HepG2 (cell line): ENCODE results near the gene ITK. TPM values are rescaled to one million over a fixed set of nuclear protein-coding genes. Genes with fewer than 3 reads are reported as not detected.

Source experiments
- ASH2L ChIP-seq: fragments of 300-600, 200-600 bp; sonication (generic); IDR thresholded peaks from 2 replicates; pipeline ENCODE4 v1.7.0; 2017; ENCODE audit warnings: low read depth, mild to moderate bottlenecking, moderate library complexity, mixed read lengths, low read length; ENCODE audit not compliant: insufficient read length
- BCL6 ChIP-seq: IDR thresholded peaks from 2 replicates; pipeline ENCODE4 v1.6.1; 2016; ENCODE audit warnings: missing genetic modification reagents, missing compliant biosample characterization
- CEBPB ChIP-seq: IDR thresholded peaks from 2 replicates; pipeline ENCODE4 v1.6.1; 2011; ENCODE audit warnings: low read depth, low read length, improper control_type of control experiment, borderline replicate concordance
- ELF3 ChIP-seq: IDR thresholded peaks from 2 replicates; pipeline ENCODE4 v1.6.1; 2016; ENCODE audit warnings: missing genetic modification reagents, missing compliant biosample characterization
- HHEX ChIP-seq: IDR thresholded peaks from 2 replicates; pipeline ENCODE4 v1.6.1; 2016; ENCODE audit warnings: control low read depth
- HMG20A ChIP-seq: IDR thresholded peaks from 2 replicates; pipeline ENCODE4 v1.6.1; 2016; ENCODE audit warnings: borderline replicate concordance
- KDM2A ChIP-seq: sonication (generic); formaldehyde crosslinking; IDR thresholded peaks from 2 replicates; pipeline ENCODE4 v1.4.0; 2020; ENCODE audit warnings: low read depth, missing genetic modification reagents, borderline replicate concordance
- KDM6A ChIP-seq: IDR thresholded peaks from 2 replicates; pipeline ENCODE4 v1.6.1; 2016; ENCODE audit warnings: low read depth
- MED1 ChIP-seq: sonication (generic); formaldehyde crosslinking; IDR thresholded peaks from 2 replicates; pipeline ENCODE4 v1.4.0; 2020; ENCODE audit warnings: missing genetic modification reagents
- MIER3 ChIP-seq: IDR thresholded peaks from 2 replicates; pipeline ENCODE4 v1.6.1; 2016; ENCODE audit warnings: missing compliant biosample characterization, borderline replicate concordance
- SP5 ChIP-seq: IDR thresholded peaks from 2 replicates; pipeline ENCODE4 v1.6.1; 2016; ENCODE audit warnings: low read depth, borderline replicate concordance
- TARDBP ChIP-seq: sonication (generic); formaldehyde crosslinking; IDR thresholded peaks from 2 replicates; pipeline ENCODE4 v1.8.0; 2022; ENCODE audit warnings: mild to moderate bottlenecking, missing genetic modification reagents
- YY1 ChIP-seq: IDR thresholded peaks from 2 replicates; pipeline ENCODE4 v1.6.1; 2011; ENCODE audit warnings: low read length, low read depth, moderate library complexity, mild to moderate bottlenecking; ENCODE audit not compliant: insufficient read depth, insufficient replicate concordance
- ZFP82 ChIP-seq: sonication (generic); formaldehyde crosslinking; IDR thresholded peaks from 2 replicates; pipeline ENCODE4 v1.5.1; 2020; ENCODE audit warnings: mild to moderate bottlenecking, missing genetic modification reagents, borderline replicate concordance
- ZNF333 ChIP-seq: sonication (generic); formaldehyde crosslinking; IDR thresholded peaks from 2 replicates; pipeline ENCODE4 v1.4.0; 2020; ENCODE audit warnings: mild to moderate bottlenecking, missing genetic modification reagents, borderline replicate concordance
- ZNF670 ChIP-seq: sonication (generic); formaldehyde crosslinking; IDR thresholded peaks from 2 replicates; pipeline ENCODE4 v1.8.0; 2022; ENCODE audit warnings: mild to moderate bottlenecking, missing genetic modification reagents, borderline replicate concordance
- ZNF747 ChIP-seq: sonication (generic); formaldehyde crosslinking; IDR thresholded peaks from 2 replicates; pipeline ENCODE4 v1.8.1; 2023; ENCODE audit warnings: missing genetic modification reagents, mild to moderate bottlenecking, borderline replicate concordance
- ZNF839 ChIP-seq: sonication (generic); formaldehyde crosslinking; IDR thresholded peaks from 2 replicates; pipeline ENCODE4 v1.4.0; 2020; ENCODE audit warnings: missing genetic modification reagents, mild to moderate bottlenecking, borderline replicate concordance
- polyA plus RNA-seq, 8 experiments: library from polyadenylated mRNA; depleted of rRNA in 3 of 8; stranded (reverse) in 7 of 8; unstranded in 1 of 8; fragments of >200 nt; fragmentation: Illumina TruSeq in 4 of 8; extraction: Trizol in 4 of 8; gene quantifications; 2 replicates each; pipeline versions ENCODE4 v1.2.1 to v1.2.3, GENCODE V29; 2011 to 2016; ENCODE audit warnings: low read depth in 4 of 8, missing spikeins in 1 of 8, mixed read lengths in 1 of 8; ENCODE audit not compliant: insufficient read depth in 1 of 8
- total RNA-seq, 5 experiments: library from RNA; depleted of rRNA; stranded (reverse); fragments of >200 nt; fragmentation: Illumina TruSeq; extraction: Trizol; gene quantifications; 2 replicates each; pipeline ENCODE4 v1.2.3, GENCODE V29; 2016; ENCODE audit warnings: low read depth in 1 of 5
- TF ChIP-seq, protein P1 (sequence below): sonication (generic); formaldehyde crosslinking; IDR thresholded peaks from 2 replicates; pipeline ENCODE4 v1.5.1; 2020; ENCODE audit warnings: mild to moderate bottlenecking, missing genetic modification reagents, borderline replicate concordance
- TF ChIP-seq, protein P2 (sequence below): sonication (generic); formaldehyde crosslinking; IDR thresholded peaks from 2 replicates; pipeline ENCODE4 v1.5.0; 2020; ENCODE audit warnings: mild to moderate bottlenecking, missing genetic modification reagents
- TF ChIP-seq, protein P3 (sequence below): sonication (generic); IDR thresholded peaks from 2 replicates; pipeline ENCODE4 v1.6.1; 2016; ENCODE audit warnings: low read depth, borderline replicate concordance
- TF ChIP-seq, protein P4 (sequence below): IDR thresholded peaks from 2 replicates; pipeline ENCODE4 v1.6.1; 2016; ENCODE audit warnings: low read depth, control low read depth
- TF ChIP-seq, protein P5 (sequence below): IDR thresholded peaks from 2 replicates; pipeline ENCODE4 v1.6.1; 2016; ENCODE audit warnings: mild to moderate bottlenecking

The ITK gene
- total and polyA plus RNA-seq, 2 of the 13 experiments (the other 11 are each of a cell fraction or from before 2014, with no cell fraction given), result 0.01 TPM; not detected in 1

DNA sequence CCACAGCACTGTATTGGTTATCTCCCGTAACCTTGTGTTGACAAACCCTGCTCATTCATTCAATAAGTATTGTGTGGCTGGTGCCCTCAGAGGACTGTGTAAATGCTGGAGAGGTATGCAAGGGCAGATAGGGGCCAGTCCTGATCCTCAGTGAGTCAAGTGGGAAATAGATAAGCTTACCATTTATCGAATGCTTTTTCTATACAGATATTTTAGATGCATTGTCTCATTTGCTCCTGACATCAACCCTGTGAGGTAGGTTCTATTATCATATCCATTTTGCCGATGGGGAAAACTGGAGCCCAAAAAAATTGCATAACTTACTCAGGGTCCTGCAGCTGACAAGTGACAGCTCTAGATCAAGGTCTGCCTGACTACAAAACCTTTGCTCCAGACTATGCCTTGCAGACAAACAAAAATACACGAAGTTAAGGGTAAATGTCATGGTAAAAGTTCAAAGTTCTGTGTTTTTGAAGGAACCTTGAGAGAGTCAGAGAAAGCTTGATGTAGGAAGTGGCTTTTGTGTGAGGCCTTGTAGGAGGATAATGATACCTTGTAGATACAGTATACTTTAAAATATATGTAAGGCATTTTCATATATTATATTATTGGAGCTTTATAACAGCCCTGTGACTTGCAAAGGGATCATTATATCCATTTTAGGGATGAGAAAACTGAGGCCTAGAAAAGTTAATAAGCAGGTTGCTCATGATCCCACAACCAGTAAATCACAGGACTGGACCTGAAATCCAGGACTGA lies 107.9 kb downstream of the ITK start (continued):
- TF ChIP-seq, protein P1, sequence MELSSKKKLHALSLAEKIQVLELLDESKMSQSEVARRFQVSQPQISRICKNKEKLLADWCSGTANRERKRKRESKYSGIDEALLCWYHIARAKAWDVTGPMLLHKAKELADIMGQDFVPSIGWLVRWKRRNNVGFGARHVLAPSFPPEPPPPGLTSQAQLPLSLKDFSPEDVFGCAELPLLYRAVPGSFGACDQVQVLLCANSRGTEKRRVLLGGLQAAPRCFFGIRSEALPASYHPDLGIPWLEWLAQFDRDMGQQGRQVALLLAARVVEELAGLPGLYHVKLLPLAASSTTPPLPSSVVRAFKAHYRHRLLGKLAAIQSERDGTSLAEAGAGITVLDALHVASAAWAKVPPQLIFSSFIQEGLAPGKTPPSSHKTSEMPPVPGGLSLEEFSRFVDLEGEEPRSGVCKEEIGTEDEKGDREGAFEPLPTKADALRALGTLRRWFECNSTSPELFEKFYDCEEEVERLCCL (CRISPR knock-in tag), result no peak
- TF ChIP-seq ZNF333 (CRISPR knock-in tag) (no peak), HHEX (CRISPR knock-in tag) (peak; percentile 52; the same call in 1 of the 2 replicates), ASH2L (peak; percentile 43), CEBPB (peak; percentile 49; the same call in 1 of the 2 replicates), BCL6 (CRISPR knock-in tag) (peak; percentile 70), ZNF747 (no peak), KDM2A (no peak), ELF3 (0 out of 2 replicates have a peak, but pooled peaks have one; percentile 29), SP5 (CRISPR knock-in tag) (0 out of 2 replicates have a peak, but pooled peaks have one; percentile 9), ZNF670 (CRISPR knock-in tag) (no peak), HMG20A (CRISPR knock-in tag) (peak; percentile 53; the same call in 1 of the 2 replicates), ZFP82 (CRISPR knock-in tag) (no peak), ZNF839 (CRISPR knock-in tag) (no peak), MED1 (CRISPR knock-in tag) (0 out of 2 replicates have a peak, but pooled peaks have one; percentile 45), YY1 (no peak), TARDBP (CRISPR knock-in tag) (peak; percentile 23; the same call in 1 of the 2 replicates), KDM6A (CRISPR knock-in tag) (peak; percentile 32; the same call in 1 of the 2 replicates), MIER3 (peak; percentile 27; the same call in 1 of the 2 replicates)
- TF ChIP-seq, protein P2, sequence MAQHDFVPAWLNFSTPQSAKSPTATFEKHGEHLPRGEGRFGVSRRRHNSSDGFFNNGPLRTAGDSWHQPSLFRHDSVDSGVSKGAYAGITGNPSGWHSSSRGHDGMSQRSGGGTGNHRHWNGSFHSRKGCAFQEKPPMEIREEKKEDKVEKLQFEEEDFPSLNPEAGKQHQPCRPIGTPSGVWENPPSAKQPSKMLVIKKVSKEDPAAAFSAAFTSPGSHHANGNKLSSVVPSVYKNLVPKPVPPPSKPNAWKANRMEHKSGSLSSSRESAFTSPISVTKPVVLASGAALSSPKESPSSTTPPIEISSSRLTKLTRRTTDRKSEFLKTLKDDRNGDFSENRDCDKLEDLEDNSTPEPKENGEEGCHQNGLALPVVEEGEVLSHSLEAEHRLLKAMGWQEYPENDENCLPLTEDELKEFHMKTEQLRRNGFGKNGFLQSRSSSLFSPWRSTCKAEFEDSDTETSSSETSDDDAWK, result no peak
- TF ChIP-seq, protein P3, sequence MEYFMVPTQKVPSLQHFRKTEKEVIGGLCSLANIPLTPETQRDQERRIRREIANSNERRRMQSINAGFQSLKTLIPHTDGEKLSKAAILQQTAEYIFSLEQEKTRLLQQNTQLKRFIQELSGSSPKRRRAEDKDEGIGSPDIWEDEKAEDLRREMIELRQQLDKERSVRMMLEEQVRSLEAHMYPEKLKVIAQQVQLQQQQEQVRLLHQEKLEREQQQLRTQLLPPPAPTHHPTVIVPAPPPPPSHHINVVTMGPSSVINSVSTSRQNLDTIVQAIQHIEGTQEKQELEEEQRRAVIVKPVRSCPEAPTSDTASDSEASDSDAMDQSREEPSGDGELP, result peak; percentile 76
- TF ChIP-seq, protein P4, sequence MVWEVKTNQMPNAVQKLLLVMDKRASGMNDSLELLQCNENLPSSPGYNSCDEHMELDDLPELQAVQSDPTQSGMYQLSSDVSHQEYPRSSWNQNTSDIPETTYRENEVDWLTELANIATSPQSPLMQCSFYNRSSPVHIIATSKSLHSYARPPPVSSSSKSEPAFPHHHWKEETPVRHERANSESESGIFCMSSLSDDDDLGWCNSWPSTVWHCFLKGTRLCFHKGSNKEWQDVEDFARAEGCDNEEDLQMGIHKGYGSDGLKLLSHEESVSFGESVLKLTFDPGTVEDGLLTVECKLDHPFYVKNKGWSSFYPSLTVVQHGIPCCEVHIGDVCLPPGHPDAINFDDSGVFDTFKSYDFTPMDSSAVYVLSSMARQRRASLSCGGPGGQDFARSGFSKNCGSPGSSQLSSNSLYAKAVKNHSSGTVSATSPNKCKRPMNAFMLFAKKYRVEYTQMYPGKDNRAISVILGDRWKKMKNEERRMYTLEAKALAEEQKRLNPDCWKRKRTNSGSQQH, result 0 out of 2 replicates have a peak, but pooled peaks have one; percentile 62
- TF ChIP-seq, protein P5, sequence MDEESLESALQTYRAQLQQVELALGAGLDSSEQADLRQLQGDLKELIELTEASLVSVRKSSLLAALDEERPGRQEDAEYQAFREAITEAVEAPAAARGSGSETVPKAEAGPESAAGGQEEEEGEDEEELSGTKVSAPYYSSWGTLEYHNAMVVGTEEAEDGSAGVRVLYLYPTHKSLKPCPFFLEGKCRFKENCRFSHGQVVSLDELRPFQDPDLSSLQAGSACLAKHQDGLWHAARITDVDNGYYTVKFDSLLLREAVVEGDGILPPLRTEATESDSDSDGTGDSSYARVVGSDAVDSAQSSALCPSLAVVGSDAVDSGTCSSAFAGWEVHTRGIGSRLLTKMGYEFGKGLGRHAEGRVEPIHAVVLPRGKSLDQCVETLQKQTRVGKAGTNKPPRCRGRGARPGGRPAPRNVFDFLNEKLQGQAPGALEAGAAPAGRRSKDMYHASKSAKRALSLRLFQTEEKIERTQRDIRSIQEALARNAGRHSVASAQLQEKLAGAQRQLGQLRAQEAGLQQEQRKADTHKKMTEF (CRISPR knock-in tag), result peak; percentile 24; the same call in 1 of the 2 replicates
